Fibroblast of villous mesenchyme (primary cell): ENCODE results near the gene MYL11. TPM values are rescaled to one million over a fixed set of nuclear protein-coding genes. Genes with fewer than 3 reads are reported as not detected.
A peak's percentile ranks its signal among the peaks of the same experiment; 100 is the strongest.

Source experiments
- DNase-seq: peaks from one replicate; pipeline ENCODE4 v3.0.0-alpha.2; 2010; ENCODE audit warnings: low read depth
- H3K4me3 ChIP-seq: 2 replicates; pipeline ENCODE4 v1.5.1; 2011; ENCODE audit warnings: low read depth, mild to moderate bottlenecking, low read length
- total RNA-seq: library from RNA; depleted of rRNA; stranded (reverse); fragments of >200 nt; gene quantifications from 2 replicates; pipeline ENCODE4 v1.2.3, GENCODE V29; 2012
- TF ChIP-seq, protein P1 (sequence below): IDR thresholded peaks from 2 replicates; pipeline ENCODE4 v1.5.1; 2012; ENCODE audit warnings: low read depth, mild to moderate bottlenecking, low read length; ENCODE audit not compliant: insufficient read depth

MYL11 gene
- total RNA-seq, 1 donor = not detected

DNA sequence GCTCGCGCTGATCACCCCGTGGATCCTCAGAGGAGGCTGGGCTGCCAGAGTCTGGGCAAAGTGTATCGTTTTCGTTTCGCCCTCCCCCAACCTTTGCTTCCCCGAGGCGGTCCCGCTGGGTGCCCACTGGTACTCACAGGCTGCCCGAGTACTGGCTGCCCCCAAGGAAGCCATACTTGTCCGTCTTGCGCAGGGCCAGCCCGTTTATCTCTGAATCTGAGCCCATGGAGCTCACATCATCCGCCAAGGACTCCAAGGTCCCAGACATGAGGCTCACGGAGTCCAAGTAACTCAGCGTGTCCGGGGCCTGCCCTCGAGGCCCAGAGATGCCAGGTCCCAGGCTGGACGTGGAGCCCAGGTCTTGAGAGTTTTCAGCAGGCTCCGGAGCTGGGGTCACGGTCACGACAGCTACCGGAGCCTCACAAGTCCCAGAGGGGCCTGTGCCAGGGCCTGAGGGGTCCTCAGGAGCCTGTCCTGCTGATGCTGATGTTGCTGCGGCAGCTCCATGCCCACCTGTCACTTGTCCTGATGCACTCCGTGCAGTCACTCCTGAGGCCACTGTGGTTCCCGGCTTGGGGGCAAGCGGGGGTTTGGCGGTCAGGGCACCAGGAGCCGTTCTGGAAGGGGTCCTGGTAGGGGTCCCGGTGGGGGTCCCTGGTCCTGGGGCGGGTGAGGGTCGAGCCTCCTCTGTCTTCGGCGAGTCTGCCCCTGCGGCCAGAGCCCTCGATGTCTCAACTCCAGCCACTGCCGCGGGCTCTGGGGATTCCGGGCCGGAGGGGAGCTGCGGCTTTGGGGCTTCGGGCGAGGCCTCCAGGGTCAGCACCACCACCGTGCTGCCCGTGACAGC is 5.3 kb upstream of the MYL11 start:
- H3K4me3 ChIP-seq = peak overlapping the region; percentile 79
- TF ChIP-seq, protein P1, sequence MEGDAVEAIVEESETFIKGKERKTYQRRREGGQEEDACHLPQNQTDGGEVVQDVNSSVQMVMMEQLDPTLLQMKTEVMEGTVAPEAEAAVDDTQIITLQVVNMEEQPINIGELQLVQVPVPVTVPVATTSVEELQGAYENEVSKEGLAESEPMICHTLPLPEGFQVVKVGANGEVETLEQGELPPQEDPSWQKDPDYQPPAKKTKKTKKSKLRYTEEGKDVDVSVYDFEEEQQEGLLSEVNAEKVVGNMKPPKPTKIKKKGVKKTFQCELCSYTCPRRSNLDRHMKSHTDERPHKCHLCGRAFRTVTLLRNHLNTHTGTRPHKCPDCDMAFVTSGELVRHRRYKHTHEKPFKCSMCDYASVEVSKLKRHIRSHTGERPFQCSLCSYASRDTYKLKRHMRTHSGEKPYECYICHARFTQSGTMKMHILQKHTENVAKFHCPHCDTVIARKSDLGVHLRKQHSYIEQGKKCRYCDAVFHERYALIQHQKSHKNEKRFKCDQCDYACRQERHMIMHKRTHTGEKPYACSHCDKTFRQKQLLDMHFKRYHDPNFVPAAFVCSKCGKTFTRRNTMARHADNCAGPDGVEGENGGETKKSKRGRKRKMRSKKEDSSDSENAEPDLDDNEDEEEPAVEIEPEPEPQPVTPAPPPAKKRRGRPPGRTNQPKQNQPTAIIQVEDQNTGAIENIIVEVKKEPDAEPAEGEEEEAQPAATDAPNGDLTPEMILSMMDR = no peak
- DNase-seq = no peak

DNA sequence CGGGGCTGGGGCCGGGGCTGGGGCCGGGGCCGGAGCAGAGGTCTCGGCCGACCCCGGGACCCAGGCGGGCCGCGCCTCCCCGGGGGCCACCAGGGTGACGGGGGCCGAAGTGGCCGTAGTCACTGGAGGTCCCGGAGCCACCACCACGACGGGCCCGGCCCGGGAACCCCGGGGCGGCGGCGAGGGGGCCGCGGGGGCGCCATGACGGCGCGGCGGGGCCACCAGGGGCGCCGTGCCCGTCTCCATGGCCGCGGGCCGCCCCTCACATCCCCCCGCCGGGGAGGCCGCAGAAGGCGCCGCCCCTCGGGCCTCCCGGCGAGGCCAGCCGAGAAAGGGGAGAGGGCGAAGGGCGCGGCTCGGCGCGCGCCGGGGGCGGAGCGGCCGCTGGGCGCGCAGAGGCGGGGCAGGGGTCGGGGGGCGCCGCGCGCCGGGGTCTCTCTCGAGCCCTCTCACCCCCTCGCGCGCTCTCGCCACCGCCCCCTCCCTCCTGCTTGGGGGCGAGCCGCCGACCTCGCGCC is 4.6 kb upstream of the MYL11 start:
- DNase-seq = no peak
- peak overlapping the region; percentile 79 for H3K4me3 ChIP-seq
- TF ChIP-seq, protein P1 = no peak

DNA sequence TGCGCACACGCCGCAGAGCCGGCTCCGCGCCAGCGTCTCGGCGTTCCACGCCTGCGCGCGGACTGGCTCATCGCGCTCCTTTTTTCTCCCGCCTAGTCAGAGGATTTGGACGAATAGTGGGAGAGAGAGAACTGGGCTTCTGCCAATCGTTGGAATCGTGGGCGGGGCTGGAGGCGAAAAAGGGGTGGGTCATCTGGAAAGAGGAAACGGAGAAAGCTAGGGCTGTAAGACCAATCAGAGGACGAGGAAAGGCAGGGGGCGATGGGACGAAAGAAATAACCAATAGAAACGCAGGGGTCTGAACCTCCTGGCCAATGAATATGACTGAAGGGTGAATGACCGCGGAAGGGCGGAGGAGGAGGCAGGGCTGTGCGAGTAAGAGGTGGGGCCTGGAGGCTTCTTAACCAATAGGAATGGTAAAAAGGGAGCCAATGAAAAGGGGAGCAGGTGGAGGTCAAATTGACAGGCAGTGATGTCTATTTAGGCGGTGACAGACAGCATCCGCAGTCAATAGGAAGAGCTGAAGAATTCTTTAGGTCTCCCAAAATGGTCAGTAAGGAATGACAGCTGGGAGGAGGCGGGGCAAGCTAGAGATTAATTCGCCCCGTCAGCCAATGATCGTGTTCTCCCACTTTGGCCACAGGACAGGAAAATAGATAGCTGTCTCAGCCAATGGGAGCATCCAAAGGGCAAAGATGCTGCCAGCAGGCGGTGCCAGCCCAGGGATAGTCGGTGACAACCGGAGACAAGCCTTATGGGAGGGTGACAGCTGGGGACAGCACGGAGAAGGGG is 4.0 kb upstream of the MYL11 start, which contains the start of gene TBC1D10B:
Gene TBC1D10B (minus strand): TSS at position 39 of the 792 bp plus-strand sequence. CDS start 311 bp downstream, outside the sequence.
- H3K4me3 ChIP-seq = peak within 1 kb of the TSS; percentile 79
- TF ChIP-seq, protein P1 = peak; percentile 37
- DNase-seq = peak; percentile 100

DNA sequence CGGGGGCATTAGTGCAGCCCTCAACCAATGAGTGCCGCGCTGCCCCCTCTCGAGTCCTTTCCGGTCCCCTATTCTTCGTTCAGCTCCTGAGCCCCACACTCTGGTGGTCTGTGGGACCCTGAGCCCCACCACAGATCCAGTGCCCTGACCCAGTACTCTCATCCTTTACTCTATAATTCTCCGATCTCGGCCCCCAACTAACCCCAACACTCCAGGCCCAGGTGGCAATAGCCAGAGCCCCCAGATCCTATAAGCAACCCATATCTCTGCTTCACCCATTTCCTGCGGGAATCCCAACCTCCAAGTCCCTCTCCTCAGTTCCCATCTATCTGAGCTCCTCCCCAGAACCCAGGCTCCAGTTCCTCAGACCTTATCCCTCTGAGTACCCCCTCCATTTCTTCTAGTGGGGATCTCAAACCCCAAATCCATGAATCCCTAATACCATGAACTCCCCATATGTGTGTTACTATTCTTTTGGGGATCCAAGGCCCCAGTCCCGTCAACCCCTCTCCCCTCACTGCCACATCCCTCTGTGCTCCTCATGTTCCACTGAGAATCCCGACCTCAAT is 3.3 kb upstream of the MYL11 start:
- DNase-seq = no peak
- TF ChIP-seq, protein P1 = no peak
- H3K4me3 ChIP-seq = peak overlapping the region; percentile 62

DNA sequence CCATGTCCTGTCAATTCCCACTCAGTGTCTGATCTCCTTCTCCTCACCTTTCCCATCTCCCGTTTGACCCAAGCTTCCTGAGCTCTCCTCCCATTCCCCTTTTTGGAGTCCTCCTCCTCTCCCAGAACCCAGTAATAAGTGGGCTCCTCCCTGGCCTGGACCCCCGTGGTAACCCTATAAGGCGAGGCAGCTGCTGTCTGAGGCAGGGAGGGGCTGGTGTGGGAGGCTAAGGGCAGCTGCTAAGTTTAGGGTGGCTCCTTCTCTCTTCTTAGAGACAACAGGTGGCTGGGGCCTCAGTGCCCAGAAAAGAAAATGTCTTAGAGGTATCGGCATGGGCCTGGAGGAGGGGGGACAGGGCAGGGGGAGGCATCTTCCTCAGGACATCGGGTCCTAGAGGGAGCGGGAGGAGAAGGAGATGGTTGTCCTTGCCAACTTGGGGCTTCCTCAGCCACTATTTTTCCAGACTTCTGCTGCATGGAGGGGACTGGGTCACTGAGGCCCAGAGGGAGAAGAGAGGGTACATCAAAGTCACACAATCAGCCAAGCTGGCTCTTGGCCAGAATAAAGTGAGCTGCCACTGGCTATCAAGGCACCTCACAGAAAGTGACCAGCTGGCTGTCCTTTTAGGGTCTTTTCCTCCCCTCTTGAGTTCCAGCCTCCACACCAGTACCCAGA is 2.4 kb upstream of the MYL11 start:
- no peak for DNase-seq
- TF ChIP-seq, protein P1 = no peak
- H3K4me3 ChIP-seq = no peak overlapping the region

DNA sequence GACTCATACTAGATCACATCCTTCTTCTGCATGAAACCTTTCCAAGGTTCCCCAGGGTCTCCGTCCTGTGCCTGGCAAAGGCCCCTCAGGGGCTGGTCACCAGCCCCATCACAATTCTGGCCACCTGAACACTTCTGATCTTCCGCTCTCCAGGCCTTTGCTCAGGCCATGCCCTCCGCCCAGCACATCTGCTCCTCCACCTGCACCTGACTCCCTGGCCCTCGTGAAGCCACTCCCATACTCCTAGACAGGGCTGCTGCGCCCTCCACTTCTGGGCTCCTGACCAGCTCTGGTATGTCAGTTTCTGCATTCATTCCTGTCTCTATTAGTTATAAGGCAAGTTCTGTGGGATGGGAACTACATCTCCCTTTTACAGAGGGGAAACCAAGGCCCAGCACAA is 1.9 kb upstream of the MYL11 start:
- DNase-seq = no peak
- TF ChIP-seq, protein P1 = no peak
- no peak overlapping the region for H3K4me3 ChIP-seq
